ENCODE data around the gene FBXO27.

FBXO27 gene

GRCh38 chr19:39057615-39058014, 25.3 kb upstream of the FBXO27 start:
- no peak for TF ChIP-seq CTCF (conservative IDR thresholded peaks at IDR 0.05; ENCODE audit: low read depth, low read length)
- H3K36me3 ChIP-seq (ENCODE audit: insufficient read depth), result no peaks in the 10 kb centered on the region
- H3K4me1 ChIP-seq (ENCODE audit: low read depth, poor library complexity, severe bottlenecking), result no peaks in the 10 kb centered on the region
- no peak overlapping the region for H3K9ac ChIP-seq
- no peaks in the 10 kb centered on the region for H3K27me3 ChIP-seq (ENCODE audit: insufficient read depth, low read depth)
- no peak overlapping the region for H3K4me3 ChIP-seq (IDR thresholded peaks at IDR 0.05; ENCODE audit: insufficient read depth, low read depth, low read length)
- H2AFZ ChIP-seq (ENCODE audit: low read depth), result no peak overlapping the region
- no peaks in the 10 kb centered on the region for H3K79me2 ChIP-seq (ENCODE audit: insufficient read depth, low read depth)
- H3K27ac ChIP-seq, result no peak overlapping the region
- H3K4me2 ChIP-seq, result no peak overlapping the region
- no peaks in the 10 kb centered on the region for H4K20me1 ChIP-seq (ENCODE audit: insufficient read depth)

GRCh38 chr19:39054091-39054470, 21.7 kb upstream of the FBXO27 start:
- no peak for TF ChIP-seq CTCF (conservative IDR thresholded peaks at IDR 0.05; ENCODE audit: low read depth, low read length)
- Histone ChIP-seq H3K4me2 (no peak overlapping the region), H3K27ac (no peak overlapping the region), H2AFZ (ENCODE audit: low read depth) (no peak overlapping the region), H3K36me3 (ENCODE audit: insufficient read depth) (no peaks in the 10 kb centered on the region), H3K9ac (no peak overlapping the region), H3K4me3 (IDR thresholded peaks at IDR 0.05; ENCODE audit: insufficient read depth, low read depth, low read length) (no peak overlapping the region), H4K20me1 (ENCODE audit: insufficient read depth) (no peaks in the 10 kb centered on the region), H3K79me2 (ENCODE audit: insufficient read depth, low read depth) (no peaks in the 10 kb centered on the region), H3K27me3 (ENCODE audit: insufficient read depth, low read depth) (no peaks in the 10 kb centered on the region), H3K4me1 (ENCODE audit: low read depth, poor library complexity, severe bottlenecking) (no peaks in the 10 kb centered on the region)

GRCh38 chr19:39053276-39054090, 21.1 kb upstream of the FBXO27 start:
- Histone ChIP-seq H3K36me3 (ENCODE audit: insufficient read depth) (no peaks in the 10 kb centered on the region), H3K9ac (no peak overlapping the region), H3K4me3 (IDR thresholded peaks at IDR 0.05; ENCODE audit: insufficient read depth, low read depth, low read length) (no peak overlapping the region), H4K20me1 (ENCODE audit: insufficient read depth) (no peaks in the 10 kb centered on the region), H3K27me3 (ENCODE audit: insufficient read depth, low read depth) (no peaks in the 10 kb centered on the region), H3K27ac (no peak overlapping the region), H2AFZ (ENCODE audit: low read depth) (no peak overlapping the region), H3K4me1 (ENCODE audit: low read depth, poor library complexity, severe bottlenecking) (no peaks in the 10 kb centered on the region), H3K79me2 (ENCODE audit: insufficient read depth, low read depth) (no peaks in the 10 kb centered on the region), H3K4me2 (no peak overlapping the region)
- TF ChIP-seq CTCF (conservative IDR thresholded peaks at IDR 0.05; ENCODE audit: low read depth, low read length), result no peak

GRCh38 chr19:39052846-39053245, 20.5 kb upstream of the FBXO27 start:
- Histone ChIP-seq H3K9ac (no peak overlapping the region), H3K36me3 (ENCODE audit: insufficient read depth) (no peaks in the 10 kb centered on the region), H3K4me3 (IDR thresholded peaks at IDR 0.05; ENCODE audit: insufficient read depth, low read depth, low read length) (no peak overlapping the region), H3K79me2 (ENCODE audit: insufficient read depth, low read depth) (no peaks in the 10 kb centered on the region), H3K4me2 (no peak overlapping the region), H4K20me1 (ENCODE audit: insufficient read depth) (no peaks in the 10 kb centered on the region), H3K27me3 (ENCODE audit: insufficient read depth, low read depth) (no peaks in the 10 kb centered on the region), H3K4me1 (ENCODE audit: low read depth, poor library complexity, severe bottlenecking) (no peaks in the 10 kb centered on the region), H3K27ac (no peak overlapping the region), H2AFZ (ENCODE audit: low read depth) (no peak overlapping the region)
- no peak for TF ChIP-seq CTCF (conservative IDR thresholded peaks at IDR 0.05; ENCODE audit: low read depth, low read length)
